Hepatocyte (in vitro differentiated cells): ENCODE measurements around the gene KCTD15.

Source experiments
- CTCF ChIP-seq: fragments of 200-600 bp; sonication (generic); IDR thresholded peaks from 2 replicates; pipeline ENCODE4 v1.5.1; 2016; ENCODE audit warnings: antibody characterized with exemption, mild to moderate bottlenecking; ENCODE audit not compliant: poor library complexity
- EZH2 ChIP-seq: fragments of 200-600 bp; sonication (generic); IDR thresholded peaks from 2 replicates; pipeline ENCODE4 v1.6.1; 2016; ENCODE audit warnings: antibody characterized with exemption, mild to moderate bottlenecking, borderline replicate concordance
- EZH2phosphoT487 ChIP-seq: fragments of 200-600 bp; sonication (generic); IDR thresholded peaks from one replicate; pipeline ENCODE4 v1.6.1; 2018; ENCODE audit warnings: antibody characterized with exemption, mild to moderate bottlenecking, low read depth, moderate library complexity; ENCODE audit not compliant: unreplicated experiment, severe bottlenecking

DNA sequence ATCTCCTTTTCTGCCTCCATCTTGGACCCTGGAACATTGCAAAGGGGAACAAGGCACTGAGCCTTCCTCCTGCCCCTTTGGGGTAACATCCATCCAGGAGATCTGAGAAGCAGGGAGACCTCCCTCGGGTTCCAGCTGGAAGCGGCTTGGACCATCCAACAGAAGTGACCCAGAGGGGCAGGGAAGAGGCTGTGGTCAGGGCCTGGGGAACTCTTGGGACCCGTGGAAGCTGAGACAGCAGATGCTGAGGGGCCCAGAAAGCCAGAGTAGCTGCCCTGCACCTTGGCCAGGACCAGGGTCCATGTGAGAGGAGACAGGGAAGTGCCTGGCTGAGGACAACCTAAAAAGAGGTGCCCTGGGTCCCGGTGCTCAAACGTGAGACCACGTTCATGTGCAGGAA, 21.9 kb upstream of the KCTD15 start:
- TF ChIP-seq CTCF (no peak), EZH2 (no peak), EZH2phosphoT487 (no peak)
